ENCODE data around the gene SPACA7.
"Not testable (repeated sequence)": the region's sequence is repeated elsewhere in the genome, so short reads cannot be mapped to it uniquely, and the experiment has no call there.

Gene SPACA7

DNA sequence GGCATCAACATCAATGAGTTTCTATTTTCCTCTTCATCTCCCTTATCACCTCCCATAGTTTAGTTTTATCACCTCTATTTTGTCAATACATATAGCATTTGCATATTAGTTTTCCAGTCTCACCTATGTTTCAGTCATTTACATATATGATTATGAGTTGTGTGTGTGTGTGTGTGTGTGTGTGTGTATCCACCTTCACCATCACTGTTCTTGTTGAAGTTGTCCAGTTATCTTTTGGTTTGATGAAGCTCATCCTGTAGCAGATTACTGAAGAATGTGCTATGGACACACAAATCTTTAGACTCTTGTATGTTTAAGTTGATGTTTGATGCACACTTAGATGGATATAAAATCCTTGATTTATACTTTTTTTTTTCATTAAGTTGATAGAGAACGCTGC lies 40.5 kb downstream of the SPACA7 start:
- H3K27me3 Mint-ChIP-seq (ENCODE audit: low read depth, poor library complexity): peaks cover 8% of the 10 kb centered on the region
- peaks cover 90% of the 10 kb centered on the region for H3K9me3 Mint-ChIP-seq
- H3K4me3 Mint-ChIP-seq: no peak overlapping the region
- H3K4me1 Mint-ChIP-seq: no peaks in the 10 kb centered on the region
- TF ChIP-seq, protein P1, sequence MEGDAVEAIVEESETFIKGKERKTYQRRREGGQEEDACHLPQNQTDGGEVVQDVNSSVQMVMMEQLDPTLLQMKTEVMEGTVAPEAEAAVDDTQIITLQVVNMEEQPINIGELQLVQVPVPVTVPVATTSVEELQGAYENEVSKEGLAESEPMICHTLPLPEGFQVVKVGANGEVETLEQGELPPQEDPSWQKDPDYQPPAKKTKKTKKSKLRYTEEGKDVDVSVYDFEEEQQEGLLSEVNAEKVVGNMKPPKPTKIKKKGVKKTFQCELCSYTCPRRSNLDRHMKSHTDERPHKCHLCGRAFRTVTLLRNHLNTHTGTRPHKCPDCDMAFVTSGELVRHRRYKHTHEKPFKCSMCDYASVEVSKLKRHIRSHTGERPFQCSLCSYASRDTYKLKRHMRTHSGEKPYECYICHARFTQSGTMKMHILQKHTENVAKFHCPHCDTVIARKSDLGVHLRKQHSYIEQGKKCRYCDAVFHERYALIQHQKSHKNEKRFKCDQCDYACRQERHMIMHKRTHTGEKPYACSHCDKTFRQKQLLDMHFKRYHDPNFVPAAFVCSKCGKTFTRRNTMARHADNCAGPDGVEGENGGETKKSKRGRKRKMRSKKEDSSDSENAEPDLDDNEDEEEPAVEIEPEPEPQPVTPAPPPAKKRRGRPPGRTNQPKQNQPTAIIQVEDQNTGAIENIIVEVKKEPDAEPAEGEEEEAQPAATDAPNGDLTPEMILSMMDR (IDR thresholded peaks at IDR 0.05): no peak
- no peak for DNase-seq
- no peak overlapping the region for H3K27ac Mint-ChIP-seq
- H3K36me3 Mint-ChIP-seq (ENCODE audit: low read depth): no peaks in the 10 kb centered on the region

DNA sequence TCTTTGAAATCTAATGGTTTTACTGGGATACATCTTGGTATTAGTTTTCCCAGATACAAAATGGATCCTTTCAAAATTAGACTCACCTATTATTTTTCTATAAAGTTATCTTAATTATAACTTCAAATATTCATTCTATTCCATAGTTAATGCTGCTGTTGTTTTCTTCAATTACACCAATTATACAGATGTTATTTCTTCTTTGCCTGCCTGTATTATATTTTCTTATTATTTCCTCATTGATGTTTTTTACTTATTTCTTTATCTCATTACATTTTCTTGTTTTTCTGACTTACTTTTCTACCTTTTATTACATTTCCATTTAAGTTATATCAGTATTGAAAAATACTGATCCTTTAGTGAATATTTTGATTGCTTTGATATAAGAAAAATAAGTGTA lies 40.9 kb downstream of the SPACA7 start:
- no peak for DNase-seq
- TF ChIP-seq, protein P1 (IDR thresholded peaks at IDR 0.05): no peak
- H3K27me3 Mint-ChIP-seq (ENCODE audit: low read depth, poor library complexity): peaks cover 8% of the 10 kb centered on the region
- H3K4me1 Mint-ChIP-seq: no peaks in the 10 kb centered on the region
- no peaks in the 10 kb centered on the region for H3K36me3 Mint-ChIP-seq (ENCODE audit: low read depth)
- H3K9me3 Mint-ChIP-seq: peaks cover 93% of the 10 kb centered on the region
- H3K27ac Mint-ChIP-seq: no peak overlapping the region
- no peak overlapping the region for H3K4me3 Mint-ChIP-seq

- H3K4me3 Mint-ChIP-seq: no peak overlapping the region
- DNase-seq: no peak
- no peaks in the 10 kb centered on the region for H3K36me3 Mint-ChIP-seq (ENCODE audit: low read depth)
- H3K9me3 Mint-ChIP-seq: peaks cover 90% of the 10 kb centered on the region
- no peak overlapping the region for H3K27ac Mint-ChIP-seq
- peaks cover 24% of the 10 kb centered on the region for H3K27me3 Mint-ChIP-seq (ENCODE audit: low read depth, poor library complexity)
- TF ChIP-seq, protein P1 (IDR thresholded peaks at IDR 0.05): no peak
- H3K4me1 Mint-ChIP-seq: no peaks in the 10 kb centered on the region
Observed at GRCh38 chr13:112424098-112424497, 47.9 kb downstream of the SPACA7 start.

DNA sequence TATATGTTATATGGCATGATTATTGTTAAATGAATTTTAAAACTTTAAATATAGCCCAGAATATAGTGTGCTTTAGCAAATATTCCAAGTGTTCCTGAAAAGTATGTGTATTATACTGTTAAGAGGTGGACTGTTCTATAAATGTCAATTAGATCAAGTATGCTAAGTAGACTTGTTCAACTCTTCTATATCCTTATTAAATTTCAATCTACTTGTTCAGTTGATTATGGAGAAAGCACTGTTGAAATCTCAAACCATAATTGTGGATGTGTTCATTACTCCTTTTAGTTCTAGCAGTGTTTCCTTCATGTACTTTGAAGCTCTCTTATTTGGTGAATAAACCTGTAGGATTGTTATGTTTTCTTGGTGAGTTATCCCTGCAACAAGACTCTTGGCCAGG lies 52.5 kb downstream of the SPACA7 start:
- Mint-ChIP-seq H3K27me3 (ENCODE audit: low read depth, poor library complexity) (peaks cover 32% of the 10 kb centered on the region), H3K36me3 (ENCODE audit: low read depth) (no peaks in the 10 kb centered on the region), H3K27ac (no peak overlapping the region), H3K9me3 (peaks cover 69% of the 10 kb centered on the region), H3K4me1 (no peaks in the 10 kb centered on the region), H3K4me3 (no peak overlapping the region)
- no peak for DNase-seq
- TF ChIP-seq, protein P1 (IDR thresholded peaks at IDR 0.05): no peak

DNA sequence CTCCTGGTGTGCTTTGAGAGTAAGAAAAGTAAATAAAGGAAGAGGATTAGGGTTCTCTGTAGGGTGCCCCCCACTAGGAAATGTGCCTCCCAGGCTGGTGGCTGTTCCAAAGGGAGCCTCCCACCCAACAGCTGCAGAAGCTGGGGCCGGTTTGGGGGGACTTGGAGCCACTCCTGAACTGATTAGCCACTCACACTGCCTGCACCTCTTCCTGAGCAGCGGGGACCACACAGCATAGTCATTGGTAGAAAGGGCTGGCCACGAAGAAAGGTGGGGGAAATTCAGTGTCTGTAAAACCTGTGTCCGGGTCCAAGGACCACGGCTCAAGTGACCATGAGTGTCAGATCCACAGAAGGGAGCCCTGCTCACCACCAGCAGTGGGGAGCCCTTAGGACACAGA lies 55.6 kb downstream of the SPACA7 start:
- no peak overlapping the region for H3K4me3 Mint-ChIP-seq
- no peak overlapping the region for H3K27ac Mint-ChIP-seq
- TF ChIP-seq, protein P1 (IDR thresholded peaks at IDR 0.05): no peak
- no peaks in the 10 kb centered on the region for H3K36me3 Mint-ChIP-seq (ENCODE audit: low read depth)
- no peak for DNase-seq
- peaks cover 36% of the 10 kb centered on the region for H3K27me3 Mint-ChIP-seq (ENCODE audit: low read depth, poor library complexity)
- no peaks in the 10 kb centered on the region for H3K4me1 Mint-ChIP-seq
- peaks cover 43% of the 10 kb centered on the region for H3K9me3 Mint-ChIP-seq

DNA sequence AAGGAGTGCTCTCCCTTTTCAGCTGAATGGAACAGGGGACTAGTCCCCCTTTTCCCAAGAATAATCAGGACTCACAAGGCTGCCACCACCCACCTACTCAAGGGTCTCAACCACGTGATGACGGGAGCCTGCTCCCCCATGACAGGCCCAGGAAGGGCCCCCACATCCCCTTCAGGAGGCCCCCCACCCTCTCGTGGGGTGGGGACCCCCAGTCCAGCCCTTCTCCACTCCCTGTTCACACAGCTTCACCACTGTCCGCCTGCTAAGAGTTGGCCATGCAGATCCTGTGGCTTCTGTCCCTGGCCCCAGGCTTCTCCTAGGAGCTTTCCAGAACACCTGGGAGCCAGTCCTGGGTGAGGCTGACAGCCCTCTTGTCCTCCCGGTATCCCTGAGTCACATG lies 56.6 kb downstream of the SPACA7 start:
- peaks cover 33% of the 10 kb centered on the region for H3K9me3 Mint-ChIP-seq
- peaks cover 32% of the 10 kb centered on the region for H3K27me3 Mint-ChIP-seq (ENCODE audit: low read depth, poor library complexity)
- H3K4me1 Mint-ChIP-seq; H3K4me3 Mint-ChIP-seq; H3K36me3 Mint-ChIP-seq (ENCODE audit: low read depth); H3K27ac Mint-ChIP-seq; DNase-seq: not testable (repeated sequence)

GRCh38 chr13:112433517-112433916 lies 57.4 kb downstream of the SPACA7 start:
- Mint-ChIP-seq H3K27me3 (ENCODE audit: low read depth, poor library complexity) (peaks cover 27% of the 10 kb centered on the region), H3K9me3 (peaks cover 34% of the 10 kb centered on the region)
- H3K4me3 Mint-ChIP-seq; DNase-seq; H3K4me1 Mint-ChIP-seq; H3K36me3 Mint-ChIP-seq (ENCODE audit: low read depth); H3K27ac Mint-ChIP-seq: not testable (repeated sequence)
